ENCODE measurements around the gene DPEP3.

DPEP3 gene

GRCh38 chr16:67966549-67967182 lies 13.6 kb downstream of the DPEP3 start:
- no peak for DNase-seq

- no peak for DNase-seq
These were observed 14.4 kb downstream of the DPEP3 start for GRCh38 chr16:67965668-67966548.

- DNase-seq: no peak
These were observed 15.7 kb downstream of the DPEP3 start for GRCh38 chr16:67964477-67965131.

GRCh38 chr16:67963662-67964321 lies 16.5 kb downstream of the DPEP3 start:
- DNase-seq: no peak

GRCh38 chr16:67963292-67963661 lies 17.0 kb downstream of the DPEP3 start:
- DNase-seq: no peak

- DNase-seq: no peak
These were observed 18.2 kb downstream of the DPEP3 start for GRCh38 chr16:67962135-67962534.

GRCh38 chr16:67961551-67961957 lies 18.7 kb downstream of the DPEP3 start:
- DNase-seq: no peak

- DNase-seq: no peak
These were observed 20.6 kb downstream of the DPEP3 start for GRCh38 chr16:67959536-67960329.

GRCh38 chr16:67957622-67958021 lies 22.7 kb downstream of the DPEP3 start:
- DNase-seq: peak; percentile 13

- no peak for DNase-seq
These were observed 25.7 kb downstream of the DPEP3 start for GRCh38 chr16:67954421-67955196.

- no peak for DNase-seq
These were observed 26.5 kb downstream of the DPEP3 start for GRCh38 chr16:67953641-67954375.

- no peak for DNase-seq
These were observed 28.8 kb downstream of the DPEP3 start for GRCh38 chr16:67951485-67951884.

- no peak for DNase-seq
These were observed 29.9 kb downstream of the DPEP3 start for GRCh38 chr16:67950335-67950843.

GRCh38 chr16:67949645-67950044 lies 30.7 kb downstream of the DPEP3 start:
- DNase-seq: no peak

GRCh38 chr16:67948015-67948414 lies 32.3 kb downstream of the DPEP3 start:
- no peak for DNase-seq

- DNase-seq: no peak
These were observed 33.2 kb downstream of the DPEP3 start for GRCh38 chr16:67946966-67947558.

- DNase-seq: no peak
These were observed 34.1 kb downstream of the DPEP3 start for GRCh38 chr16:67946128-67946569.

GRCh38 chr16:67945392-67945933 lies 34.8 kb downstream of the DPEP3 start:
- DNase-seq: no peak

GRCh38 chr16:67944690-67945391 lies 35.5 kb downstream of the DPEP3 start:
- DNase-seq: no peak
